SU-DHL-6 (cell line): ENCODE data around the gene XRCC2.

Experiments used
- H2AFZ ChIP-seq: fragments of 200-600 bp; sonication (generic); 2 replicates; pipeline ENCODE4 v1.6.1; 2014; ENCODE audit warnings: low read depth, mild to moderate bottlenecking, moderate library complexity, mixed read lengths, antibody characterized with exemption, low read length; ENCODE audit not compliant: severe bottlenecking
- H3F3A ChIP-seq: fragments of 200-600 bp; shearing (Covaris generic); 2 replicates; pipeline ENCODE4 v1.6.0; 2016; ENCODE audit warnings: antibody characterized with exemption, mild to moderate bottlenecking; ENCODE audit not compliant: insufficient read depth
- H3K27ac ChIP-seq: fragments of 200-600 bp; sonication (generic); 2 replicates; pipeline ENCODE4 v1.5.1; 2016; ENCODE audit warnings: low read depth, mild to moderate bottlenecking, low read length, moderate library complexity, mixed read lengths
- H3K27me3 ChIP-seq: fragments of 200-600 bp; sonication (generic), shearing (Covaris generic); 2 replicates; pipeline ENCODE4 v1.6.0; 2014; ENCODE audit warnings: mild to moderate bottlenecking, low read length
- H3K36me3 ChIP-seq: fragments of 200-600 bp; sonication (generic); 2 replicates; pipeline ENCODE4 v1.6.1; 2014; ENCODE audit warnings: mild to moderate bottlenecking, low read length, mixed read lengths
- H3K4me2 ChIP-seq: fragments of 300-600, 200-600 bp; shearing (Covaris generic), sonication (generic); 2 replicates; pipeline ENCODE4 v1.6.0; 2014; ENCODE audit warnings: low read length, low read depth, mild to moderate bottlenecking; ENCODE audit not compliant: poor library complexity, severe bottlenecking
- H3K4me3 ChIP-seq: fragments of 200-600 bp; sonication (generic); 2 replicates; pipeline ENCODE4 v1.5.1; 2014; ENCODE audit warnings: antibody characterized with exemption, low read length, mild to moderate bottlenecking, mixed read lengths; ENCODE audit not compliant: insufficient read depth, poor library complexity, severe bottlenecking
- H3K79me2 ChIP-seq: fragments of 200-600 bp; sonication (generic); 2 replicates; pipeline ENCODE4 v1.6.1; 2014; ENCODE audit warnings: mild to moderate bottlenecking, low read length, moderate library complexity; ENCODE audit not compliant: insufficient read depth
- H3K9ac ChIP-seq: fragments of 200-600 bp; sonication (generic); 2 replicates; pipeline ENCODE4 v1.7.0; 2014; ENCODE audit warnings: mild to moderate bottlenecking, low read length
- H3K9me2 ChIP-seq: fragments of 200-600 bp; sonication (generic); replicated peaks from 2 replicates; pipeline ENCODE4 v1.6.1; 2014; ENCODE audit warnings: low read length; ENCODE audit not compliant: insufficient read depth
- H3K9me3 ChIP-seq: fragments of 200-600 bp; sonication (generic); 2 replicates; pipeline ENCODE4 v1.6.1; 2014; ENCODE audit warnings: low read length, mixed read lengths; ENCODE audit not compliant: insufficient read depth
- H4K20me1 ChIP-seq: fragments of 200-600 bp; sonication (generic); 2 replicates; pipeline ENCODE4 v1.6.1; 2014; ENCODE audit warnings: low read depth, mild to moderate bottlenecking, antibody characterized with exemption, low read length, moderate library complexity, mixed read lengths
- CTCF ChIP-seq: fragments of 200-600 bp; sonication (generic); IDR thresholded peaks from one replicate; pipeline ENCODE4 v1.5.1; 2017; ENCODE audit warnings: antibody characterized with exemption, mild to moderate bottlenecking, low read length, moderate library complexity; ENCODE audit not compliant: insufficient read depth, poor library complexity, severe bottlenecking
- EZH2phosphoT487 ChIP-seq: fragments of 200-600 bp; sonication (generic), shearing (Covaris generic); conservative IDR thresholded peaks from 2 replicates; pipeline ENCODE4 v1.6.1; 2018; ENCODE audit warnings: mild to moderate bottlenecking, antibody characterized with exemption, low read length, moderate library complexity, mixed read lengths

Gene XRCC2

GRCh38 chr7:152710153-152710442 is 34.2 kb upstream of the XRCC2 start:
- no peak overlapping the region for H3K4me3 ChIP-seq
- H4K20me1 ChIP-seq = no peaks in the 10 kb centered on the region
- no peaks in the 10 kb centered on the region for H3K9me2 ChIP-seq
- no peaks in the 10 kb centered on the region for H3K27me3 ChIP-seq
- H3K36me3 ChIP-seq = no peaks in the 10 kb centered on the region
- H3K9me3 ChIP-seq = peaks cover 5% of the 10 kb centered on the region; the same call in 1 of the 2 replicates
- H2AFZ ChIP-seq = no peak overlapping the region
- no peak overlapping the region for H3K9ac ChIP-seq
- no peak overlapping the region for H3K27ac ChIP-seq
- no peak overlapping the region for H3K4me2 ChIP-seq
- H3F3A ChIP-seq = no peaks in the 10 kb centered on the region
- no peaks in the 10 kb centered on the region for H3K79me2 ChIP-seq
- TF ChIP-seq CTCF (no peak), EZH2phosphoT487 (no peak)

GRCh38 chr7:152709287-152710152 is 33.6 kb upstream of the XRCC2 start:
- TF ChIP-seq EZH2phosphoT487 = no peak
- TF ChIP-seq CTCF = no peak
- H3K27me3 ChIP-seq = no peaks in the 10 kb centered on the region
- no peaks in the 10 kb centered on the region for H3K9me2 ChIP-seq
- H3K9me3 ChIP-seq = peaks cover 11% of the 10 kb centered on the region; the same call in 1 of the 2 replicates
- H3K36me3 ChIP-seq = no peaks in the 10 kb centered on the region
- H3K9ac ChIP-seq = no peak overlapping the region
- no peak overlapping the region for H2AFZ ChIP-seq
- H4K20me1 ChIP-seq = no peaks in the 10 kb centered on the region
- no peaks in the 10 kb centered on the region for H3K79me2 ChIP-seq
- H3F3A ChIP-seq = no peaks in the 10 kb centered on the region
- H3K27ac ChIP-seq = no peak overlapping the region
- no peak overlapping the region for H3K4me3 ChIP-seq
- H3K4me2 ChIP-seq = no peak overlapping the region

GRCh38 chr7:152704796-152705384 is 28.9 kb upstream of the XRCC2 start:
- TF ChIP-seq EZH2phosphoT487 = no peak
- TF ChIP-seq CTCF = no peak
- H3K9ac ChIP-seq = no peak overlapping the region

More at GRCh38 chr7:152704796-152705384, 28.9 kb upstream of the XRCC2 start:
- Histone ChIP-seq H3K79me2 (no peaks in the 10 kb centered on the region), H3K27ac (no peak overlapping the region), H3K36me3 (no peaks in the 10 kb centered on the region), H3K4me2 (no peak overlapping the region), H3K4me3 (no peak overlapping the region), H2AFZ (no peak overlapping the region), H4K20me1 (no peaks in the 10 kb centered on the region), H3F3A (no peaks in the 10 kb centered on the region), H3K9me3 (peaks cover 14% of the 10 kb centered on the region; the same call in 1 of the 2 replicates), H3K9me2 (no peaks in the 10 kb centered on the region), H3K27me3 (no peaks in the 10 kb centered on the region)
